SIG-M5 treated with dmso at 0.1 percent for 504 hours (cell line): Measurements from ENCODE around the gene IGF1R.

Experiments
- DNase-seq: peaks from one replicate; lab custom pipeline; 2025; ENCODE audit not compliant: unreplicated experiment; lab: John Stamatoyannopoulos, UW

The IGF1R gene

GRCh38 chr15:98901434-98902072, 253.2 kb downstream of the IGF1R start:
- DNase-seq, result no peak

- no peak for DNase-seq
These were observed 254.6 kb downstream of the IGF1R start for GRCh38 chr15:98902931-98903330.

GRCh38 chr15:98903377-98904018, 255.2 kb downstream of the IGF1R start:
- no peak for DNase-seq

GRCh38 chr15:98904544-98904943, 256.2 kb downstream of the IGF1R start:
- DNase-seq, result peak; percentile 72

- DNase-seq, result no peak
These were observed 257.8 kb downstream of the IGF1R start for GRCh38 chr15:98905963-98906711.

- DNase-seq, result no peak
These were observed 258.4 kb downstream of the IGF1R start for GRCh38 chr15:98906712-98907083.

GRCh38 chr15:98907927-98908471, 259.7 kb downstream of the IGF1R start:
- DNase-seq, result no peak

GRCh38 chr15:98909968-98910885, 261.9 kb downstream of the IGF1R start:
- DNase-seq, result no peak

- DNase-seq, result no peak
These were observed 266.3 kb downstream of the IGF1R start for GRCh38 chr15:98914626-98915025.

GRCh38 chr15:98916826-98917225, 268.5 kb downstream of the IGF1R start:
- DNase-seq, result no peak

- DNase-seq, result no peak
These were observed 269.1 kb downstream of the IGF1R start for GRCh38 chr15:98917417-98917816.

GRCh38 chr15:98920091-98920880, 271.9 kb downstream of the IGF1R start:
- no peak for DNase-seq

GRCh38 chr15:98923171-98923570, 274.8 kb downstream of the IGF1R start:
- DNase-seq, result no peak

GRCh38 chr15:98923579-98923978, 275.2 kb downstream of the IGF1R start:
- no peak for DNase-seq

- DNase-seq, result no peak
These were observed 276.2 kb downstream of the IGF1R start for GRCh38 chr15:98924401-98925049.

- DNase-seq, result no peak
These were observed 277.9 kb downstream of the IGF1R start for GRCh38 chr15:98926236-98926635.

- no peak for DNase-seq
These were observed 278.7 kb downstream of the IGF1R start for GRCh38 chr15:98927022-98927421.

GRCh38 chr15:98927996-98928395, 279.7 kb downstream of the IGF1R start:
- DNase-seq, result no peak

- no peak for DNase-seq
These were observed 282.2 kb downstream of the IGF1R start for GRCh38 chr15:98930576-98930975.

GRCh38 chr15:98931004-98931403, 282.7 kb downstream of the IGF1R start:
- DNase-seq, result no peak
